ENCODE data around the gene ZNF536. TPM values are rescaled to one million over a fixed set of nuclear protein-coding genes. Genes with fewer than 3 reads are reported as not detected.

The ZNF536 gene
- total and polyA plus RNA-seq, 5 experiments from 2014 or later, result not detected

GRCh38 chr19:30551271-30551670, 179.1 kb downstream of the ZNF536 start:
- DNase-seq (no peak), ATAC-seq (no peak)
- no peak overlapping the region for H3K4me3 Mint-ChIP-seq
- H3K27ac Mint-ChIP-seq, result no peak overlapping the region
- no peaks in the 10 kb centered on the region for H3K36me3 Mint-ChIP-seq
- peaks cover 0 to 4% (median 0%) of the 10 kb centered on the region in 9 donors for H3K9me3 Mint-ChIP-seq
- POLR2A ChIA-PET, result no interaction called here
- H3K27me3 Mint-ChIP-seq, result peaks cover 0 to 10% (median 3%) of the 10 kb centered on the region in 5 donors
- H3K4me1 Mint-ChIP-seq, result peaks cover 0 to 3% (median 1%) of the 10 kb centered on the region in 4 donors

GRCh38 chr19:30552593-30552992, 180.4 kb downstream of the ZNF536 start:
- Mint-ChIP-seq H3K4me3 (no peak overlapping the region), H3K36me3 (no peaks in the 10 kb centered on the region), H3K4me1 (peaks cover 0 to 3% (median 1%) of the 10 kb centered on the region in 4 donors), H3K9me3 (peaks cover 0 to 4% (median 0%) of the 10 kb centered on the region in 9 donors), H3K27ac (no peak overlapping the region), H3K27me3 (peaks cover 0 to 10% (median 3%) of the 10 kb centered on the region in 5 donors)
- no peak for ATAC-seq
- no peak for DNase-seq
- POLR2A ChIA-PET, result no interaction called here

GRCh38 chr19:30555075-30555790, 183.0 kb downstream of the ZNF536 start:
- peaks cover 0 to 29% (median 11%) of the 10 kb centered on the region in 5 donors for H3K27me3 Mint-ChIP-seq
- peaks cover 0 to 4% (median 0%) of the 10 kb centered on the region in 9 donors for H3K9me3 Mint-ChIP-seq
- no peak overlapping the region for H3K4me3 Mint-ChIP-seq
- H3K27ac Mint-ChIP-seq, result no peak overlapping the region
- ATAC-seq, result no peak
- H3K4me1 Mint-ChIP-seq, result peaks cover 0 to 2% (median under 1%) of the 10 kb centered on the region in 4 donors
- POLR2A ChIA-PET, result no interaction called here
- H3K36me3 Mint-ChIP-seq, result no peaks in the 10 kb centered on the region
- no peak for DNase-seq

DNA sequence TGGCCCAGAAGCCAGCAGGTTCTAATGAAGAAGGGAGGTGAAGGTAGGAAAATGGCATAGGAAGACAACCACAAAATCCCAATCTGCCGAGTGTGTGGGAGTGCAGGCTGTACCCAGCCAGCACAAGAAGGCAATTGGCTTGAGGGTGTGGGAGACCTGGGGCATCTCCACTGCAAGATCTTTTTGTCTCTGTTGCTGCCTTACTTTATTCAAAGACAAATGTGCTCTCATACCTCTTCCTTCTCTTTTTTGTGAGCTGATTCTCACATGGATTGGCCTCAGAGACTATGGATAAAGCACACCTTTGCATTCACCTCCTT, 183.6 kb downstream of the ZNF536 start:
- Mint-ChIP-seq H3K27ac (no peak overlapping the region), H3K4me1 (peaks cover 0 to 2% (median under 1%) of the 10 kb centered on the region in 4 donors), H3K36me3 (no peaks in the 10 kb centered on the region), H3K27me3 (peaks cover 0 to 34% (median 13%) of the 10 kb centered on the region in 5 donors), H3K4me3 (no peak overlapping the region), H3K9me3 (peaks cover 0 to 4% (median 0%) of the 10 kb centered on the region in 9 donors)
- ATAC-seq (no peak), DNase-seq (no peak)
- POLR2A ChIA-PET, result no interaction called here

DNA sequence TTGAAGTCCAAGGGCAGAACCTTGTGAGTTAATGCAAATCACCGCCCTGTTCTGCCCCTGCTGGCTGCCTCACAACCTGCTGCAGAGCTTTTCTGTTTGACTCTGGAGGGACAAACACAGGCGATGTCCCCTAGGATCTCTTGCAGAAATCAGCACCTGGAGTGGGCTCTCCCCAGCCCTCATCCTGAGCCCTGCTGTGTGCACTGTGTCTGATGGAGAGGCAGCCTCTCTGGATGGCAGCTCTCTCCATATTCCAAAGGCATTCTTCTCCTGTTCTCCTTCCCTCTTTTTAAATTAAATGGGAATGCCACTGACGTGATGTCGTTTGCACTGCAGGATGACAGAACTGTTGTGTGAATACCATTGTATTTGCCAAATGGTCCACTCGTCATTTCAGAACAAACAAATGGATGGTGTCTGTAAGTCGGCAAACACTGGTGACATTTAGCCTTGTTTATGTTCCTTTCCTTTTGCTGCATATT, 184.1 kb downstream of the ZNF536 start:
- POLR2A ChIA-PET, result no interaction called here
- peaks cover 0 to 36% (median 13%) of the 10 kb centered on the region in 5 donors for H3K27me3 Mint-ChIP-seq
- H3K9me3 Mint-ChIP-seq, result peaks cover 0 to 4% (median 0%) of the 10 kb centered on the region in 9 donors
- H3K36me3 Mint-ChIP-seq, result no peaks in the 10 kb centered on the region
- ATAC-seq (no peak), DNase-seq (no peak)
- no peak overlapping the region for H3K27ac Mint-ChIP-seq
- H3K4me3 Mint-ChIP-seq, result no peak overlapping the region
- H3K4me1 Mint-ChIP-seq, result peaks cover 0 to 2% (median under 1%) of the 10 kb centered on the region in 4 donors

DNA sequence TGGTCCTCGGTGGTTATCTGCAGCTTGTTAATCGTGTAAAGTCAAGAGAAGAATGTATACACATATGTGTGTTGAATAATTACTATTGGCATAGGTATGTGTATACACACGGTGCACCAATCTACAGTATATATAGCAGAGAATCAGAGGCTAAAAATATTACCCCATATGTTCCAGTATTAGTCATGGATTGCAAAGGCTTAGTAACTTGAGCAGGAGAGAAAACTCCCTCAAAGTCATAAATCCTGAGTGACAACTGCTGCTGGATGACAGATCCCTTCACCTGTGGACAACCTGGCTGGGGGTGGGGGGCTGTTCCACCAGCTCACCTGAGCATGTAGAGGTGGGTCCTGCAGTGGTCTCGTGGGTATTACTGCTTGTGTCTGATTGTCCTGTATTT, 185.0 kb downstream of the ZNF536 start:
- ATAC-seq, result no peak
- H3K4me3 Mint-ChIP-seq, result no peak overlapping the region
- no peak overlapping the region for H3K27ac Mint-ChIP-seq
- no peaks in the 10 kb centered on the region for H3K4me1 Mint-ChIP-seq
- peaks cover 0 to 36% (median 13%) of the 10 kb centered on the region in 5 donors for H3K27me3 Mint-ChIP-seq
- DNase-seq, result no peak
- H3K36me3 Mint-ChIP-seq, result no peaks in the 10 kb centered on the region
- H3K9me3 Mint-ChIP-seq, result peaks cover 0 to 3% (median 0%) of the 10 kb centered on the region in 9 donors
- POLR2A ChIA-PET, result no interaction called here

DNA sequence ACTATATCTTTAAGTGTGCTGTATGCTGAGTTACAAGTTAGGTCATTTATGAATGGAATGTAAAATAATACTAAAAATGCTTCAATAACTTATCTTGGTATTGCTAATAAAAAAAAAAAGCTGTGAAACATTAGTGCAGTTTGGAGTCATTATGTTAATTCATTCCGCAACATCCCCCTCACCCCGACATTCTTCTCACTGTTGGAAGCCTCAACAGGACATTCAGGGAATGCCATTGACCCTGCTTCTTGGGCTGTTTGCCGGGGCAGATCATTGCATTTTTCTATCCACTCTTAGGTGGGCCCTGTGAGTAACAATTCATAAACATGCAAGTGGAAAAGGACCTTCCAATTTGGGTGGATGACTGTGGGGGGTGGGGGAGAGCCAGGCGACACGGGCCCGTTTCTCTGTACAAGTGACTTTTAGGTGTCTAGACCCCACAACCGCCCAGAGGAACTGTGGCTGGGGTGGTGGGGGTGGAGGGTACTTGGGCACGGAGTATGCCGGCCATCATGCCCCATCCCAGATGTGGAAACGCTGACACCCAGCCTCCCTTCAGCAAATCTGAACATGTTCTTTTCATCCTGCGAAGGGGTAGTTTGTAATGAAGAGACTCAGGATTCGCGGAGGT, 185.9 kb downstream of the ZNF536 start:
- Mint-ChIP-seq H3K4me1 (no peaks in the 10 kb centered on the region), H3K9me3 (peaks cover 0 to 3% (median 0%) of the 10 kb centered on the region in 9 donors), H3K36me3 (no peaks in the 10 kb centered on the region), H3K27ac (no peak overlapping the region), H3K4me3 (no peak overlapping the region), H3K27me3 (peaks cover 0 to 36% (median 13%) of the 10 kb centered on the region in 5 donors)
- no peak for ATAC-seq
- DNase-seq, result no peak
- POLR2A ChIA-PET, result no interaction called here

DNA sequence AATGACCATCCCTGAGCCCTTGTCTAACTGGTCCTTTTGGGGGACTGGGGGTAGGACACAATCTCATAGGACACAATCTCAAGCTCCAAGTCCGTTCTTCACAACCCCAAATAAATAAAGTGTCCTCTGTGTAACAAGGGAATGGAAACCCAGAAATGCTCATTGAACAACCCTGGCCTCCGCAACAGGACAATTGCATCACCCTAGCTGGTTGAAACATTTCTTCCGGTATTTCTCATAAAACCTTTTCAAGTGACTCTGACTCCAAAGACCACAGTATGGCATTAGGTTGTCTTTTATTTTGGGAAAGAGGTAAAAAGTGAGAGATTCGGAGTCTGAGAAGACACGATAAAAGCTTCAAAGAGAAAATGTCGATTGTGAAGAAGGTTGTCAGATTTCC, 186.6 kb downstream of the ZNF536 start:
- ATAC-seq (no peak), DNase-seq (no peak)
- Mint-ChIP-seq H3K4me3 (no peak overlapping the region), H3K9me3 (peaks cover 0 to 5% (median 0%) of the 10 kb centered on the region in 9 donors), H3K36me3 (no peaks in the 10 kb centered on the region), H3K4me1 (no peaks in the 10 kb centered on the region), H3K27ac (no peak overlapping the region), H3K27me3 (peaks cover 1 to 36% (median 13%) of the 10 kb centered on the region in 5 donors)
- POLR2A ChIA-PET, result no interaction called here

DNA sequence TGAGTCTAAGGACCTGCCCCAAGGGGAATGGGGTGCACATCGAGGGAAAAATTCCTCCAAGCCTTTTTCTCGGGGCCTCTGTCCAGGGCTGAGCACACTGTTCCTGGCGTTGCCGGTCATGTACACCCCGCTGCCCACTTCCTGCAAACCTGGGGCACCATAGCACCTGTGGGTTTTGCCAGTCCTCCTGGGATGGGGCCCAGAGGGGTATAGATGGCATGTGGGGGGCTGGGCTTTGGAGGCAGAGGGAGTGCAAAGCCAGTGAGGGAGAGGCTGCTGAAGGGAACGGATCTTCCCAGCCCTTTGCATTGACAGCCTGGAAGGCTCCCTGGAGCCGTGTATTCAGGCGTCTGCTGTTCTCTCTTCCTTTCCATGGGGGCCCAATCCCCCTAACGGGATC, 187.3 kb downstream of the ZNF536 start:
- no peaks in the 10 kb centered on the region for H3K36me3 Mint-ChIP-seq

DNA sequence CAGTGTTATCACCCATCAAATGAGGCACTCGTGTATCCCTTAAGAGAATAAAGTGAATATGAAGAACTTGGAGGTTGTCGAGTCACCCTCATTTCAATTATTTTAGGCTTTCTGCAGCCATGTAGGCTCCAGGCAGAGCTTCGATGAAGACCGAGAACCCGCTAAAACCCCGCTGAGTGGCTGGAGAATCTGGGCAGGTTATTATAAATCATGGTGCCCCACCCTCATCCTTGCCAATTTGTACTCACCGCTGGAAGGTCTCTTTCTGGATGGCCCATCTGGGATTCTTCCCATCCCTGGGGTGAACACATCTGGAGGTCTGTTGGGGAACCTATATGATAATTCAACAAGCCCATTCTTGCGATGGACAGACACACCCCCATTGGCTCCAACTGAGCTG, 190.8 kb downstream of the ZNF536 start:
- Mint-ChIP-seq H3K27ac (no peak overlapping the region), H3K4me1 (no peaks in the 10 kb centered on the region), H3K9me3 (peaks cover 0 to 6% (median 0%) of the 10 kb centered on the region in 9 donors), H3K27me3 (peaks cover 1 to 26% (median 10%) of the 10 kb centered on the region in 5 donors), H3K4me3 (no peak overlapping the region), H3K36me3 (no peaks in the 10 kb centered on the region)
- POLR2A ChIA-PET, result no interaction called here
- DNase-seq (no peak), ATAC-seq (no peak)

More for the DNA sequence above, 187.3 kb downstream of the ZNF536 start:
- Mint-ChIP-seq H3K4me3 (no peak overlapping the region), H3K4me1 (no peaks in the 10 kb centered on the region), H3K27ac (no peak overlapping the region), H3K9me3 (peaks cover 0 to 6% (median 0%) of the 10 kb centered on the region in 9 donors), H3K27me3 (peaks cover 1 to 36% (median 13%) of the 10 kb centered on the region in 5 donors)
- DNase-seq (peak in 1 of 10 donors; percentile 37), ATAC-seq (no peak)
- POLR2A ChIA-PET, result no interaction called here

GRCh38 chr19:30563691-30564090, 191.5 kb downstream of the ZNF536 start:
- peak in 1 of 10 donors; percentile 26 for DNase-seq
- H3K4me1 Mint-ChIP-seq, result no peaks in the 10 kb centered on the region
- no peak overlapping the region for H3K4me3 Mint-ChIP-seq
- POLR2A ChIA-PET, result no interaction called here
- ATAC-seq, result no peak
- peaks cover 0 to 6% (median 0%) of the 10 kb centered on the region in 9 donors for H3K9me3 Mint-ChIP-seq
- no peaks in the 10 kb centered on the region for H3K36me3 Mint-ChIP-seq
- peaks cover 1 to 22% (median 7%) of the 10 kb centered on the region in 5 donors for H3K27me3 Mint-ChIP-seq
- H3K27ac Mint-ChIP-seq, result no peak overlapping the region

GRCh38 chr19:30564551-30565011, 192.4 kb downstream of the ZNF536 start:
- no peak overlapping the region for H3K27ac Mint-ChIP-seq
- ATAC-seq, result no peak
- H3K27me3 Mint-ChIP-seq, result peaks cover 1 to 20% (median 7%) of the 10 kb centered on the region in 5 donors
- no peaks in the 10 kb centered on the region for H3K36me3 Mint-ChIP-seq
- POLR2A ChIA-PET, result no interaction called here
- DNase-seq, result no peak
- H3K4me1 Mint-ChIP-seq, result no peaks in the 10 kb centered on the region
- H3K4me3 Mint-ChIP-seq, result no peak overlapping the region
- H3K9me3 Mint-ChIP-seq, result peaks cover 0 to 6% (median 0%) of the 10 kb centered on the region in 9 donors

GRCh38 chr19:30565636-30566035, 193.5 kb downstream of the ZNF536 start:
- Mint-ChIP-seq H3K36me3 (no peaks in the 10 kb centered on the region), H3K27ac (no peak overlapping the region), H3K4me1 (no peaks in the 10 kb centered on the region), H3K27me3 (peaks cover 0 to 11% (median 1%) of the 10 kb centered on the region in 5 donors), H3K4me3 (no peak overlapping the region), H3K9me3 (peaks cover 0 to 3% (median 0%) of the 10 kb centered on the region in 9 donors)
- POLR2A ChIA-PET, result no interaction called here
- ATAC-seq, result no peak
- DNase-seq, result no peak

Data from naive thymus-derived CD8-positive, alpha-beta T cell (primary cell).